Liver (tissue), 3 donors: Measurements from ENCODE around the gene RNGTT.

ENCODE experiments used
- FOXA2 ChIP-seq: IDR thresholded peaks from 2 replicates; pipeline ENCODE4 v1.6.1; 2016; ENCODE audit warnings: antibody characterized with exemption
- GABPA ChIP-seq, 2 donors: IDR thresholded peaks in 1 of 2; conservative IDR thresholded peaks in 1 of 2; 2 replicates each; pipeline ENCODE4 v1.6.1; 2016; ENCODE audit warnings: antibody characterized with exemption in 2 of 2, mild to moderate bottlenecking in 1 of 2, moderate library complexity in 1 of 2
- HNF4A ChIP-seq, 2 donors: conservative IDR thresholded peaks; 2 replicates each; pipeline ENCODE4 v1.6.1; 2016; ENCODE audit warnings: antibody characterized with exemption in 2 of 2, mild to moderate bottlenecking in 2 of 2
- JUND ChIP-seq, 2 donors: IDR thresholded peaks; 2 replicates each; pipeline ENCODE4 v1.6.1; 2016; ENCODE audit warnings: antibody characterized with exemption in 2 of 2
- RAD21 ChIP-seq, 2 donors: IDR thresholded peaks; 2 replicates each; pipeline ENCODE4 v1.6.1; 2016; ENCODE audit warnings: antibody characterized with exemption in 2 of 2, mild to moderate bottlenecking in 2 of 2
- TAF1 ChIP-seq: conservative IDR thresholded peaks from 2 replicates; pipeline ENCODE4 v1.6.1; 2016; ENCODE audit warnings: antibody characterized with exemption, mild to moderate bottlenecking
- TF ChIP-seq, protein P1 (sequence below): fragments of 150-350 bp; IDR thresholded peaks from 2 replicates; pipeline ENCODE4 v1.5.1; 2017; ENCODE audit warnings: improper control_type of control experiment, low read depth, low read length; ENCODE audit not compliant: missing input control
- TF ChIP-seq, protein P2 (sequence below): IDR thresholded peaks from 2 replicates; pipeline ENCODE4 v1.6.1; 2016; ENCODE audit warnings: antibody characterized with exemption, mild to moderate bottlenecking
- donor health status: healthy.
- donor health status: healthy.

GRCh38 chr6:88655586-88655985 is 307.8 kb downstream of the RNGTT start:
- TF ChIP-seq HNF4A (conservative IDR thresholded peaks at IDR 0.05) (no peak), FOXA2 (no peak), TAF1 (no peak), RAD21 (IDR thresholded peaks at IDR 0.05) (no peak), GABPA (IDR thresholded peaks at IDR 0.05 in 1 of 2, conservative IDR thresholded peaks at IDR 0.05 in 1 of 2) (no peak), JUND (IDR thresholded peaks at IDR 0.05) (no peak)
- TF ChIP-seq, protein P1, sequence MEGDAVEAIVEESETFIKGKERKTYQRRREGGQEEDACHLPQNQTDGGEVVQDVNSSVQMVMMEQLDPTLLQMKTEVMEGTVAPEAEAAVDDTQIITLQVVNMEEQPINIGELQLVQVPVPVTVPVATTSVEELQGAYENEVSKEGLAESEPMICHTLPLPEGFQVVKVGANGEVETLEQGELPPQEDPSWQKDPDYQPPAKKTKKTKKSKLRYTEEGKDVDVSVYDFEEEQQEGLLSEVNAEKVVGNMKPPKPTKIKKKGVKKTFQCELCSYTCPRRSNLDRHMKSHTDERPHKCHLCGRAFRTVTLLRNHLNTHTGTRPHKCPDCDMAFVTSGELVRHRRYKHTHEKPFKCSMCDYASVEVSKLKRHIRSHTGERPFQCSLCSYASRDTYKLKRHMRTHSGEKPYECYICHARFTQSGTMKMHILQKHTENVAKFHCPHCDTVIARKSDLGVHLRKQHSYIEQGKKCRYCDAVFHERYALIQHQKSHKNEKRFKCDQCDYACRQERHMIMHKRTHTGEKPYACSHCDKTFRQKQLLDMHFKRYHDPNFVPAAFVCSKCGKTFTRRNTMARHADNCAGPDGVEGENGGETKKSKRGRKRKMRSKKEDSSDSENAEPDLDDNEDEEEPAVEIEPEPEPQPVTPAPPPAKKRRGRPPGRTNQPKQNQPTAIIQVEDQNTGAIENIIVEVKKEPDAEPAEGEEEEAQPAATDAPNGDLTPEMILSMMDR = no peak
- TF ChIP-seq, protein P2, sequence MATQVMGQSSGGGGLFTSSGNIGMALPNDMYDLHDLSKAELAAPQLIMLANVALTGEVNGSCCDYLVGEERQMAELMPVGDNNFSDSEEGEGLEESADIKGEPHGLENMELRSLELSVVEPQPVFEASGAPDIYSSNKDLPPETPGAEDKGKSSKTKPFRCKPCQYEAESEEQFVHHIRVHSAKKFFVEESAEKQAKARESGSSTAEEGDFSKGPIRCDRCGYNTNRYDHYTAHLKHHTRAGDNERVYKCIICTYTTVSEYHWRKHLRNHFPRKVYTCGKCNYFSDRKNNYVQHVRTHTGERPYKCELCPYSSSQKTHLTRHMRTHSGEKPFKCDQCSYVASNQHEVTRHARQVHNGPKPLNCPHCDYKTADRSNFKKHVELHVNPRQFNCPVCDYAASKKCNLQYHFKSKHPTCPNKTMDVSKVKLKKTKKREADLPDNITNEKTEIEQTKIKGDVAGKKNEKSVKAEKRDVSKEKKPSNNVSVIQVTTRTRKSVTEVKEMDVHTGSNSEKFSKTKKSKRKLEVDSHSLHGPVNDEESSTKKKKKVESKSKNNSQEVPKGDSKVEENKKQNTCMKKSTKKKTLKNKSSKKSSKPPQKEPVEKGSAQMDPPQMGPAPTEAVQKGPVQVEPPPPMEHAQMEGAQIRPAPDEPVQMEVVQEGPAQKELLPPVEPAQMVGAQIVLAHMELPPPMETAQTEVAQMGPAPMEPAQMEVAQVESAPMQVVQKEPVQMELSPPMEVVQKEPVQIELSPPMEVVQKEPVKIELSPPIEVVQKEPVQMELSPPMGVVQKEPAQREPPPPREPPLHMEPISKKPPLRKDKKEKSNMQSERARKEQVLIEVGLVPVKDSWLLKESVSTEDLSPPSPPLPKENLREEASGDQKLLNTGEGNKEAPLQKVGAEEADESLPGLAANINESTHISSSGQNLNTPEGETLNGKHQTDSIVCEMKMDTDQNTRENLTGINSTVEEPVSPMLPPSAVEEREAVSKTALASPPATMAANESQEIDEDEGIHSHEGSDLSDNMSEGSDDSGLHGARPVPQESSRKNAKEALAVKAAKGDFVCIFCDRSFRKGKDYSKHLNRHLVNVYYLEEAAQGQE = no peak
